DOHH2 (cell line): Measurements from ENCODE around the gene SCN10A.

Experiments
- H3F3A ChIP-seq: fragments of 200-600 bp; sonication (generic), shearing (Covaris generic); 2 replicates; pipeline ENCODE4 v1.6.0; 2016; ENCODE audit warnings: antibody characterized with exemption, mild to moderate bottlenecking; ENCODE audit not compliant: control insufficient read depth, insufficient read depth
- H3K27ac ChIP-seq: fragments of 200-600 bp; sonication (generic); 2 replicates; pipeline ENCODE4 v1.5.1; 2014; ENCODE audit warnings: low read depth, mild to moderate bottlenecking, low read length, moderate library complexity
- H3K27me3 ChIP-seq: fragments of 200-600 bp; sonication (generic); 2 replicates; pipeline ENCODE4 v1.6.1; 2014; ENCODE audit warnings: mild to moderate bottlenecking, low read length, mixed read lengths; ENCODE audit not compliant: control insufficient read depth
- H3K36me3 ChIP-seq: fragments of 200-600 bp; sonication (generic); 2 replicates; pipeline ENCODE4 v1.6.1; 2014; ENCODE audit warnings: mild to moderate bottlenecking, low read length, moderate library complexity, mixed read lengths; ENCODE audit not compliant: control insufficient read depth
- H3K4me1 ChIP-seq: fragments of 200-600 bp; sonication (generic); 2 replicates; pipeline ENCODE4 v1.6.1; 2014; ENCODE audit warnings: mild to moderate bottlenecking, low read length, mixed read lengths; ENCODE audit not compliant: control insufficient read depth
- H3K4me2 ChIP-seq: fragments of 200-600 bp; sonication (generic); 2 replicates; pipeline ENCODE4 v1.6.0; 2014; ENCODE audit warnings: mild to moderate bottlenecking, low read length, moderate library complexity
- H3K4me3 ChIP-seq: fragments of 200-600 bp; sonication (generic); 2 replicates; pipeline ENCODE4 v1.5.1; 2014; ENCODE audit warnings: mild to moderate bottlenecking, low read length, mixed read lengths
- H3K79me2 ChIP-seq: fragments of 200-600 bp; sonication (generic); 2 replicates; pipeline ENCODE4 v1.6.1; 2014; ENCODE audit warnings: mild to moderate bottlenecking, low read length, mixed read lengths; ENCODE audit not compliant: control insufficient read depth
- H3K9me2 ChIP-seq: fragments of 200-600 bp; sonication (generic); replicated peaks from 2 replicates; pipeline ENCODE4 v1.6.1; 2014; ENCODE audit warnings: mild to moderate bottlenecking, low read length, mixed read lengths; ENCODE audit not compliant: control insufficient read depth
- H3K9me3 ChIP-seq: fragments of 200-600 bp; sonication (generic); 2 replicates; pipeline ENCODE4 v1.6.1; 2014; ENCODE audit warnings: antibody characterized with exemption, low read length, mixed read lengths; ENCODE audit not compliant: control insufficient read depth, insufficient read depth
- H4K20me1 ChIP-seq: fragments of 200-600 bp; sonication (generic); 2 replicates; pipeline ENCODE4 v1.6.0; 2014; ENCODE audit warnings: low read depth, mild to moderate bottlenecking, antibody characterized with exemption, low read length, moderate library complexity; ENCODE audit not compliant: control insufficient read depth, insufficient read depth
- EZH2phosphoT487 ChIP-seq: fragments of 200-600 bp; sonication (generic); IDR thresholded peaks from 2 replicates; pipeline ENCODE4 v1.6.1; 2017; ENCODE audit warnings: borderline replicate concordance, mild to moderate bottlenecking, antibody characterized with exemption, low read length, moderate library complexity, mixed read lengths
- TF ChIP-seq, protein P1 (sequence below): fragments of 200-600 bp; sonication (generic); IDR thresholded peaks from one replicate; pipeline ENCODE4 v1.5.1; 2014; ENCODE audit warnings: antibody characterized with exemption, mild to moderate bottlenecking, low read depth, low read length; ENCODE audit not compliant: poor library complexity, severe bottlenecking

Gene SCN10A

DNA sequence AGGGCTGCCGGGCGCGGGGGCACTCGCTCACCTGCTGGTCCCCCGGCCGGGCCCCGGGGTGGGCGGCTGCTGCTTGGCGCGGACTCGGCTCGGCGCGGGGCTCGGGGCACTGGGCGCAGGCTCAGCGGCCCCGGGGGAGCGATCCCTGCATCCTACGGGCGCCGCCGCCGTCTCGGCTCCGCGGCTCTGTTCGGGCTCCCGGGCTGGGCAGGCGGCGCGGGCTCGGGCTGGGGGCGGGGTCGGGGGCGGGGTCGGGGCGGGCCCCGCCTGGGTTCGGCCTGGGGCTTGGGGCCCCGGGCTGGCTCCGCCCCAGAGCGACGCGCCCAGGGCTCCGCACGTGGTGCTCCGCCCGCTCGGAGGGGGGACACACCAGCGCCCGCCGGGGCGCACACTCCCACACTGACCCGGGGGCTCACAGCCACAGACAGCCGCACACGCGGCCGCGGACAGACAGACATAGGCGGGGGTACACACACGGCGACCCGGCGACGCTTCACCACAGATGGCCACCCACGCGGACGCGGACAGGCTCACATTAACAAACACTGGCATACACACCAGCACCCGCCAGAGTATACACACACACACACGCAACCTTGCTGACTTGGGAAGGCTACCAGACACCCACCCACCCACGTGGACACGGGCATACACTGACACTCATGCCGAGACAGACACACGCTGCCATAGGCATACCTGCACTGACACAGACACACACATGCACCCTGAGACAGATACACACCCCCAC is 166.3 kb downstream of the SCN10A start, which contains the start of gene SCN5A:
SCN5A (minus strand) TSS at position 188 of the 748 bp plus-strand sequence. CDS start 16,380 bp downstream, outside the sequence.
- H4K20me1 ChIP-seq: no peaks in the 10 kb centered on the region
- H3K4me3 ChIP-seq: peak within 1 kb of the TSS; percentile 38; the same call in 1 of the 2 replicates
- H3K27me3 ChIP-seq: peaks cover 20% of the 10 kb centered on the region

DNA sequence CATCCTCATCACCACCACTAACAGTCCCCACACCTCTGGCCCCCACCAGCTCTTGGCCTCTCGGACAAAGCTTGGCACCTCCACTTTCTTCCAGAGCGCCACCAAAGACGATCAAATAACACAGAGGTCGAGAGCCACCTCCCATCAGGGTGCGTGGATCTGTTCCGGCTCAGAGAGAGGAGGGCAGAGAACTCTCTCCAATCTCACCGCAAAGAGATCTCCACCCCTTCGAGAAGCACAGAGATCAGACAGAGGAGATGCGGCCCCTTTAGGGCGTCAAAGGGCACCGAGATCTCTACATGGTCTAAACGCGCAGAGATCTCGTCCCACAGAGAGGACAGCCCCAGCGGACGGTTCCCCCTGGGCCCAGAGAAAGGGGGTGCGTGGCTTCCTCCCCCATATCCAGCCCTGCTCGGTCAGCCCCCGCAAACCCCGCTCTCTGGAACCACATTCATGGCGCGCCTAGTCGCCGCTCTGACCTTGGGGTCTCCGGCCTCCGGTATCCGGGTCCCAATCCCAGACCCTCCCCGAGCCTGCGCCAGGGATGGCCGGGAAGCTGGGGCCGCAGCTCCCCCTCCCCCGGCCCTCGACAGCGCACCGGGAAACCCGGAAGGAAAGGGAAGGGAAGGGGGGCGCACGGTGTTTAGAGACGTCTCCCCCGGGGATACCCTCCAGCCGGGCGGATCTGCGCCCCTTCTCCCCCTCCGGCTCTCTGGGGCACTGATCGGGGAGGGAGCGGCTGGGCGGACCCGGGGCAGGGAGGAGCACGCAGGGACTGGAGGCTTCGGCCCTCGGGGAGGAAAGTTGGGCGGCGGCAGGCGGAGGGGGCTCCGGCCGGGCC is 167.1 kb downstream of the SCN10A start:
- H3K36me3 ChIP-seq: no peaks in the 10 kb centered on the region
- TF ChIP-seq, protein P1, sequence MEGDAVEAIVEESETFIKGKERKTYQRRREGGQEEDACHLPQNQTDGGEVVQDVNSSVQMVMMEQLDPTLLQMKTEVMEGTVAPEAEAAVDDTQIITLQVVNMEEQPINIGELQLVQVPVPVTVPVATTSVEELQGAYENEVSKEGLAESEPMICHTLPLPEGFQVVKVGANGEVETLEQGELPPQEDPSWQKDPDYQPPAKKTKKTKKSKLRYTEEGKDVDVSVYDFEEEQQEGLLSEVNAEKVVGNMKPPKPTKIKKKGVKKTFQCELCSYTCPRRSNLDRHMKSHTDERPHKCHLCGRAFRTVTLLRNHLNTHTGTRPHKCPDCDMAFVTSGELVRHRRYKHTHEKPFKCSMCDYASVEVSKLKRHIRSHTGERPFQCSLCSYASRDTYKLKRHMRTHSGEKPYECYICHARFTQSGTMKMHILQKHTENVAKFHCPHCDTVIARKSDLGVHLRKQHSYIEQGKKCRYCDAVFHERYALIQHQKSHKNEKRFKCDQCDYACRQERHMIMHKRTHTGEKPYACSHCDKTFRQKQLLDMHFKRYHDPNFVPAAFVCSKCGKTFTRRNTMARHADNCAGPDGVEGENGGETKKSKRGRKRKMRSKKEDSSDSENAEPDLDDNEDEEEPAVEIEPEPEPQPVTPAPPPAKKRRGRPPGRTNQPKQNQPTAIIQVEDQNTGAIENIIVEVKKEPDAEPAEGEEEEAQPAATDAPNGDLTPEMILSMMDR: no peak
- TF ChIP-seq EZH2phosphoT487: no peak
- H4K20me1 ChIP-seq: no peaks in the 10 kb centered on the region

More for the DNA sequence above, 166.3 kb downstream of the SCN10A start, which contains the start of gene SCN5A:
- Histone ChIP-seq H3K27ac (no peak within 1 kb of the TSS), H3K4me1 (no peaks in the 10 kb centered on the region; the same call in 1 of the 2 replicates), H3K4me2 (peak within 1 kb of the TSS; percentile 52; the same call in 1 of the 2 replicates), H3K36me3 (no peaks in the 10 kb centered on the region), H3K9me2 (no peaks in the 10 kb centered on the region), H3K9me3 (no peaks in the 10 kb centered on the region), H3F3A (0 out of 2 replicates have a peak, but pooled peaks cover 3% of the 10 kb centered on the region), H3K79me2 (no peaks in the 10 kb centered on the region)
- TF ChIP-seq EZH2phosphoT487: no peak
- TF ChIP-seq, protein P1: no peak

DNA sequence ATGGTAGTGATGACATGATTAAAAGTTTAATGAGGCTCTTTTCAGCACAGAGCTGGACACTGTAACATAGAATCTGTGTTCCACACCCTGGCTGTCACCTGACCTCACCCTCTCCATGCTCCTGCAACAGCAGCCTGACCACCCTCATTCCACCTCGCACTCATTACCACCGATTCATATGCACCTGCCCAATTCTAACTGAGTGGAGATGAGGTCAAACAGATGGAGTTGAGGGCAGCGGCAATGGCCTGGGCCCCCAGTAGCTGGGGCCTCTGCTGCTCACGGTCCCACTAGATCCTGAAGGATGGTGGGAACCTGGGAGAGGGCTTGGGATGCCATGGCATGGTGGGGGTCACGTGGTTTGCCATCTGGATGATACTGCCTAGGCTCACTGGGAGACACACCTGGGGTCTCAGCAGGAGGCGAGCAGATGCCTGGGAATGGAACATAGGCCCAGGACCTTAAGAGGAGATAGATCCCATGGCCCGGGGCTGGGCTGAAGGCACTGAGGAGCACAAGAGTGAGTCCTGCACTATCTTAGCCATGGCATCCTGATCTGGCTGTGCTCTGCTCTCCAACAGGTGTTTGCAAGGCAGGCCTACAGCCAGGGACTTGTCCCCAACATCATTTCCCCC is 167.9 kb downstream of the SCN10A start:
- Histone ChIP-seq H3K4me2 (no peak overlapping the region), H3K27me3 (peaks cover 20% of the 10 kb centered on the region), H3K4me1 (no peaks in the 10 kb centered on the region; the same call in 1 of the 2 replicates), H3K36me3 (no peaks in the 10 kb centered on the region), H3F3A (0 out of 2 replicates have a peak, but pooled peaks cover 3% of the 10 kb centered on the region), H3K9me2 (no peaks in the 10 kb centered on the region), H4K20me1 (no peaks in the 10 kb centered on the region), H3K79me2 (no peaks in the 10 kb centered on the region), H3K9me3 (no peaks in the 10 kb centered on the region), H3K27ac (no peak overlapping the region), H3K4me3 (no peak overlapping the region)
- TF ChIP-seq EZH2phosphoT487: no peak
- TF ChIP-seq, protein P1: no peak

More for the DNA sequence above, 167.1 kb downstream of the SCN10A start:
- H3K9me3 ChIP-seq: no peaks in the 10 kb centered on the region
- peaks cover 20% of the 10 kb centered on the region for H3K27me3 ChIP-seq
- no peaks in the 10 kb centered on the region for H3K9me2 ChIP-seq
- H3K4me3 ChIP-seq: peak overlapping the region; percentile 12; the same call in 1 of the 2 replicates
- no peaks in the 10 kb centered on the region; the same call in 1 of the 2 replicates for H3K4me1 ChIP-seq
- H3K79me2 ChIP-seq: no peaks in the 10 kb centered on the region
- H3F3A ChIP-seq: 0 out of 2 replicates have a peak, but pooled peaks cover 3% of the 10 kb centered on the region
- no peak overlapping the region for H3K27ac ChIP-seq
- H3K4me2 ChIP-seq: peak overlapping the region; percentile 44; the same call in 1 of the 2 replicates
